K562 (cell line): ENCODE data around the gene DYRK1B.

ENCODE experiments used
- CEBPZ ChIP-seq: fragments of 150-350 bp; IDR thresholded peaks from 2 replicates; pipeline ENCODE4 v1.6.1; 2014; ENCODE audit warnings: low read depth, mild to moderate bottlenecking, low read length, borderline replicate concordance
- ETS1 ChIP-seq: conservative IDR thresholded peaks from 2 replicates; pipeline ENCODE4 v1.6.1; 2011; ENCODE audit warnings: low read depth, mild to moderate bottlenecking, low read length; ENCODE audit not compliant: control insufficient read depth
- HDAC6 ChIP-seq: IDR thresholded peaks from 2 replicates; pipeline ENCODE4 v1.6.1; 2012; ENCODE audit warnings: low read depth, mild to moderate bottlenecking, control low read depth, inconsistent platforms, low read length, moderate library complexity
- IRF9 ChIP-seq: fragments of 450-650 bp; IDR thresholded peaks from 2 replicates; pipeline ENCODE4 v1.6.1; 2016; ENCODE audit warnings: missing biosample characterization, missing genetic modification characterization
- SNIP1 ChIP-seq: fragments of 450-650 bp; IDR thresholded peaks from 2 replicates; pipeline ENCODE4 v1.7.1; 2017; ENCODE audit warnings: low read depth, mild to moderate bottlenecking
- STAG1 ChIP-seq: sonication (generic); formaldehyde crosslinking; IDR thresholded peaks from 2 replicates; pipeline ENCODE4 v1.5.0; 2020; ENCODE audit warnings: missing genetic modification reagents, borderline replicate concordance
- ZNF644 ChIP-seq: fragments of 200-800 bp; sonication (Bioruptor generic); IDR thresholded peaks from 2 replicates; pipeline ENCODE4 v1.6.1; 2016; ENCODE audit warnings: low read depth, missing genetic modification characterization, missing compliant biosample characterization

- TF ChIP-seq ETS1 (no peak), SNIP1 (no peak), CEBPZ (no peak), HDAC6 (no peak), STAG1 (no peak), ZNF644 (tag) (no peak), IRF9 (no peak)
Measured at GRCh38 chr19:39848392-39848791, 14.4 kb upstream of the DYRK1B start.
